ENCODE measurements around the gene ARHGAP42.

The ARHGAP42 gene

DNA sequence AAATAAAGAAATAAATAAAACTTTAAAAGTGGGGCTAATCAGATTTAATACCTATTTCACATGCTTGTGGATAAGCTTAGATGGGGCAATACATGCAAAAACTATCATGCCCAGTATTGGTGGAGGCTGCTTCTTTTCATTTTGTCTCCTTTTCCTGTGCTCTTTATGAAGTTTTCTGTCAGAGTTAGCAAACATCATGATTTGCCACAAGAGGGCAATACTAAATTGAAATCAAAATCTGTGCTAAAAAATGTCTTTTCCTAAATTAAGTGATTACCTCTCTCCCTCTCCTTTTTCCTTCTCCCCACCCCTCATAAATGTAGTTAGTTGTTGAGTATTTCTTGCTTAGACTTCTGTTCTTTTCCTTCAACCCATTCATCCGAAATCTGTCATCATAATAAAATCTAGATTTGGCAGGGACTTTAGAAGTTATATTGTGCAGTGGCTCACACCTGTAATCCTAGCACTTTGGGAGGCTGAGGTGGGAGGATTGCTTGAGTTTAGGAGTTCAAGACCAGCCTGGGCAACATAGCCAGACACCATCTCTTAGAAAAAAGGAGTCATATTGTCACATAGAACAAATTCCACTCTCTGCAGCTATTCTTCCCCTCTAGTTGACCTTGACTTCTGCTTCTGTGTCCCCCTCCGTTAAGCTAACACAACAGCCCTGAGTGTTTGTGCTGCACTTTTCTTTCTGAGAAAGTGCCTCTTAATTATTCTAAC lies 4.7 kb upstream of the ARHGAP42 start:
- DNase-seq: no peak

DNA sequence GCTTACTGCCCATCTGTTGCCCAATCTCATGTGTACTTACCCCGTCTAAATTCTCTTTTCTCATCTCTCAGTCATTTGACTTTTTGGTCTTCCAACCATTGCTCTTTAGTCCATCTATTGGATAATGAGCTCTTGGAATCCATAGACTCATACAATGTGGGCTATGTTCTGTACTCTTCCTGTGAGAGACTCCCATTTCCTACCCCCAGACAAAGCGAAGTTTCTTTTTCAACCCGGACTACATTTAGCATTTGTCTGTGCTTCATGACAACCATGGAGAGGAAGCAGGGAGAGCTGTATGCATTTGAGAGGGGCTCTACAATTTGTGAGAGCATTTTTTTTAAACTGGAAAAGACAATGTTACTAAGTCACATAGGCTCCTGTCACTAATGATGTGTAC lies 4.0 kb upstream of the ARHGAP42 start:
- no peak for DNase-seq

DNA sequence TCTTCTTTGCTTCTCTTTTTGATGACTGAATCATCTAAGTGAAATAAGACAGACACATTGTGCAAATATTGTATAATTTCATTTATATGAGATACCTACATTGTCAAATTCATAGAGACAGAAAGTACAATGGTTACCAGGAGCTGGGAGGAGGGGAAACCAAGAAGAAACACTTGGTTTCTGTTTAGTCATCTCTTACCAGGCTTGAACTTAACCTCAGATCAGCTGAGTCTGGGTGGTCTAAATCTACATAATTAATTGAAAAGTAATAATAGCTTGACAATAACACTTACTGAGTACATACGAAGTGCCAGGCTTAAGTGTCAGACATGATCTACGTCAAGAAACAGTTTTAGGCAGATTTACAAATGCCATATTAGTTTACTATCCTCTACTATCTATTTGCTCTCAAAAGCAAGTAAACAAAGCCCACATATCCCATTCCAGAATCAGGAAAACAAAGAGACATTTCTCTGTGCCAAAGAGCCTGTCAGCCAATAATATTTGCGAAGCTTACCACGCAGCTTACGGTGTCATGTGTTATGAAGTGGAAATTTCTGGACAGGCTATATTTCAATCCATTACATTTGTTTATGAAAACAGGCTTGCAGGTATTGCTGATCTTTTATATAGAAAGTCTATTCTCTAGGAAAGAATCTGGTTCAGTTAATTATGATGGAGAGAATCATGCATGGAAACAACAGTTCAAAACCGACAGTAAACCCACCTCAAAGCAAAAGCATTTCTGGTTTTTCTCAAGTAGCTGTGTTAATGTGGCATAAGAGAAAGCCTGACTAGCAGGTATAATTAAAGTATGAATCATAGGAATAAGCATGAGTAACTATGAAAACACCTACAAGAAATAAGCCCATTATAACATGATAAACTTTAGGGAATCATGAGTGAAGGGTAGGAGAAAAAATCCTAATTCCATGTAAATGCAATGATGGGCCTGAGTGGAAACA lies 2.7 kb upstream of the ARHGAP42 start:
- DNase-seq: no peak

DNA sequence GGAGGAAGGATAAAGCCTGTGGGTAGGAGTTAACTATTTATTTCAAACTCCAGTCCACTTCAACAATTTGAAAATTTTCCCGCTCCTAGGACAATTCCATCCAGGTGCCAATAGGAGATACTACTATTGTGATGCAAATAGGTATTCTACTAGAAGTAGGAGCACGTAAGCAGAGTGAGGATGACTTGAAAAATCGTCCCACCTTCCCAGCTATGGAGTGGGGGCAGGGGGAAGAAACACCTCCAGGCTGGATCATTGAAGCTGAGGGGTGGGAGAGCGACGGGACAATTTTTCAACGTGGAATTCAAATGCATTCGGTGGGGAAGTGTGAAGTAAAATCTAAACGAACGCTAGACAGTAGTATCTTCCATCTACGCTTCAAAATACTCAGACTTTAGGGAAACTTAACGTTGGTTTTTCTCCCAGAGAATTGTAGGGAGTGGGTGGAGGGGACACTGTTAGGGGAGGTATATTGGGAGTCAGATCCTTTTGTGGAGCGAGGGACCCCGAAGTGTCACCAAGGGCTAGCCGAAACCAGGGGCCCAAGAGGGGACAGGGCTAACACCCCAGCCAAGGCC lies 523 bp upstream of the ARHGAP42 start:
- no peak for DNase-seq

DNA sequence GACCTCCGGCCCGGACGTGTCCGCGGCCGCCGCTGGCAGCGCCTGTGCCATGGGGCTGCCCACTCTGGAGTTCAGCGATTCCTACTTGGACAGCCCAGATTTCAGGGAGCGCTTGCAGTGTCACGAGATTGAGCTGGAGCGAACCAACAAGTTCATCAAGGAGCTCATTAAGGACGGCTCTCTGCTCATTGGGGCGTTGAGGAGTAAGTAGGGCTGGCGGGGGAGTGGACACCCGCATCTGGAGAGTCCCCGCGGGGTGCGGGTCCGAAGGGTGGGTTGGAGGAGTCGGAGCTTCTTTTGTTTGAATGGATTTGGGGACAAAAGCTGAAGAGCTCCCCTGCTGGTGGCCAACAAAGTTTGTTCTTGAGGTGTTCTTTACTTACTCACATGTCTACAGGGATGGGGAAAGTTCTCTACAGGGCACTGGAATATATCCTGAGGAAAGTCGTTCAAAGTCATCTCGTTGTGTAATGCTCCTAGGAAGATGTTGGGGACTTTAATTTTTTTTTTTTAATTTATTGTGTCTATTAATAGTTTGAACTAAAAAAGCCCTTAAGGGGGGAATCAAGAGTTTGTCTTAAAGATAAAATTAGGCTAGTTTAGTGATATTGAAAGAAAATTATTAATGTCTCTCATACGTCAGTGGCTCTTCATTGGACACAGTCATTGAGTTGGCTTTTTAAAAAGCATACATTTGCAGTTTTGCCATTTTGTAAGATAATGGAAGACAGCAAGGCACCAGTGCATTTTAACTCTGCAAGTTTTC lies 725 bp downstream of the ARHGAP42 start:
- DNase-seq: no peak

DNA sequence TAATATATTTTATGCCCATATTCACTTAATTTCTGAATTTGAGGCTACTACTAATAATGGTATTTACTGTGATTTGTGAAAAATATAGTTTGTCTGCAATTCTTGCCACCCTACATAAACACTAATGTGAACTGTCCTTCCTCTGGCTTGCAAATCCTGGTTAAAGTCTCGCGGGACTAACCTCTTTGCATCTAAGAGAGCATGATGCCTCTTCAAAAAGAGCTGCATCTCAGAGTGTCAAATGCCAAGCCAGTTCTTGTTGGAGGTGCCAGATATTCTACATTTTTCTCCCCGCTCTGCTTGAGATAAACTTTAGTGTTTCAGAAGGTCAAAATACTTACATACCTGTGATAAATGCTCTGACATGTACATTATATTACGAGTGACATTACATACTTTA lies 2.1 kb downstream of the ARHGAP42 start:
- no peak for DNase-seq

DNA sequence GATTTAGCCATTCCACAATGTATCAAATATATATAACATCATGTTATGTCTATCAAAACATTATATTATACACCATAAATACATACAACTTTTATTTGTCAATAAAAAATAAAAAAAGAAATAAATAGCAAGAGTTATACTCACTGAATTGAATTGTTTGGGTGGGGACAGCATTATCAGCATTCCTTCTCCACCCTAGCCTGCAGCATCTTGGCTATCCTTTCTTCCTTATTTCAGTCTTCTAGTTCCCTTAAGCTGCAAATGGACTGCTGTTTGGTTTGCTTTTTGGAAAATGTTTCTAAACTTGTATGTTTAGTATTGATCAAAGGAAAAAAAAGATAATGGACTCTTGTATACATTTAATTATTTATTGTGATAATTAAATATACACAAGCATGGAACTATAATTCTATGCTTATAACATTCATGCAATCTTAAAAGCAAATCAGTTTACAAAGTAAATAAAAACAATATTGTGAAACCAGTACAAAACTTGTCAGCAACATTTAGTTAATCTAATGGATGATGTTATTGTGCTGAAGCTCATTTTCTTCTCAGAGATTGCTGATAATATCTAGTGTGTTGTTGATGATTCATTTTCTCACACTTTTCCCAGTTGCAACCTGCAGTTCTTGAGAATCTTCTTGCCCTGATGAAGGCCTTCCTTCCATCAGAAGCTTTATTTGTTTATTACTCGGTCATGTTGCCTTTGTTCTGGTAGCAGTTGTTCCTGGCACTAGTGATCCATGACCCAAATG lies 5.0 kb downstream of the ARHGAP42 start:
- no peak for DNase-seq

DNA sequence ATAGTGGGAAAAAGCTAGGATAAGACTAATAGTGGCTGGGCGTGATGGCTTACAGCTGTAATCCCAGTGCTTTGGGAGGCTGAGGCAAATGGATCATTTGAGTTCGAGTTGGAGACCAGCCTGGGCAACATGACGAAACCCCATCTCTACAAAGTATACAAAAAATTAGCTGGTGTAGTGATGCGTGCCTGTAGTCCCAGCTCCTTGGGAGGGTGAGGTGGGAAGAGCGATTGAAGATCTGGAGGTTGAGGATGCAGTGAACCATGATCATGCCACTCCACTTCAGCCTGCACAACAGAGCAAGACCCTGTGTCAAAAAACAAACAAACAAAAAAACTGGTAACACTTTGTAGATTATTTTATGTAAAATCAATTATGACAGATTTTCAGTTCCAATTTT lies 8.8 kb downstream of the ARHGAP42 start:
- no peak for DNase-seq

DNA sequence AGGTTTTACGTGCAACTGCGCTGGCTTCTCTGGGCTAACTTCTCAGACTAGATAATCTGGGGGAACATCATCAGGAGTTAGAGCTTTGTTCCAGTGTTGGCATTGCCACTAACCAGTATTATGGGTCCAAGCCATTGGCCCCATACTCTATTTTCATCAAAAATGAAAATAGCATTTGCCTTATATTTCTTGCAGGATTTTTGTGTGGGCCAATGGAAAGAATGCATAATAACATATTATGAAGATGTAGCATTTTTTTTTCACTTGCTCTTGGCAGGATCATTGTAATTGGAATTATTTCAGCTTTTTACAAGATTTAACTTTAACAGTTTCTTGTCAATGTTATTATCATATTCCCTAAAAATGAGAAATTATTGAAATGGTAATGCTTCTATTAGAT lies 16.1 kb downstream of the ARHGAP42 start:
- DNase-seq: no peak

DNA sequence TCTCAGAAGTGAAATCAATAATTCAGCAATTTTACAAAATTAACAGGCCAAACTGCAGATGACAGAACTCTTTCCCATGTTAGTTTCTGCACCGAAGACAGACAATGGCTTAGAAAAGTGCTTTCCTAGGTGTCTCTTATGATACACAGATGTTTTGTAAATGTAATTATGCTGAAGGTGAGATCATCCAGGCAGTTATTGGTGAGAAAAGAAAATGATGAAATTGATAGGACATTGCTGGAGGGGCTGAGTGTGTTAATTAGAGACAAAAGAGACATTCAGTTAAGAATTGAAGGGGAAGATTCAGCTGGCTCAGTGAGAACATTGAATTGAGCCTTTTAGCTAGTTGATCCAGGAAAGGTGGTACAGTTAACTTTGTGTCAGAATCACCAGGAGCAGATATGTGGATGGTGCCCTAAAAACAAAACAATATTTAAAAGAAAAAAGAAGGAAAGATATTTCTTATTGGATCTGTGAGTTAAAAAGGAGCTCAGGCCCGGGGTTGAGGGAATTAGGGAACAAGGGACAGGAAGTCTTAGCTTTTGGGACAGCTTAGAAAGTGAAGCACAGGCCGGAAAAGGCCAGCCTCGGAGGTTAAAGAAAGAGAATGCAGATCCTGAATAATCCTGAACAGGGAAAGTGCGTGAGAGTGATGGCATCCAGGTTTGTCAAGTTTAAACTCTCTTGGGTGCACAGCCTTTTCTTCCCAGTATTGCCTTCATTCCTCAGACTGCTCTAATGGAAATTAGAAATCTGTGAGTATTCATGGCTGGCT lies 16.9 kb downstream of the ARHGAP42 start:
- DNase-seq: no peak

DNA sequence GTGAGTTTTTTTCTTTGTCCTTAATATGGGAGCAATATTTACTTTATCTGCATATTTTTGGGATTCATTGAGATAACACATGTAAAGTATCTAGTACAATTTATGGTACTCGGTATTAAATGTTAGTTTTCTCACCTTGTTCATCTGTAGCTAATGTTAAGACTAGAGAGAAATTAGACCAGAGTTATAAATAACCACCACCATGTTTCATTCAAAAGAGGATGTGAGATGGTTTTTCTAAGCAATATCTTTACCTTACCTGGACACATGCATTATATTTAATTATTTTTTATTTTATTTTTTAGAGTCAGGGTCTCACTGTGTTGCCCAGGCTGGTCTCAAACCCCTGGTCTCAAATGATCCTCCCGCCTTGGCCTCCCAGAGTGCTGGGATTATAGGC lies 18.4 kb downstream of the ARHGAP42 start:
- DNase-seq: no peak

DNA sequence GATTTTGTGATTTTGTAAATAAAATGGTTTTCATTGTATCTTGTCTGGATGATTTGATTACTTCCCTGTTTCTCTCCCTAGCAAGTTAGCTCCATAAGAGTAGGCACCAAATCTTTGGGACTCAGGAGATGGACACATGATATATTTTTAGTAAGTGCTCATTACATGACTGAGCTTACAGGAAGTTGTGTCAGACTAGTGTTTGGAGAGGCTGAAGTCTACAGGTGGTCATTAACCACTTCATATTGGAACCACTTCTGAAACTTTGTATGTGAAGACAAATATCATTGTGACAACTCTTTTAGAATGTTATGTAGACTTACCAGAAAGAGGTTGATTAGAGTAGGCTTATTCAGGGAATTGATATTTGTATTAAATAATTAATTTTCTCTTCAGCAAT lies 19.1 kb downstream of the ARHGAP42 start:
- no peak for DNase-seq

DNA sequence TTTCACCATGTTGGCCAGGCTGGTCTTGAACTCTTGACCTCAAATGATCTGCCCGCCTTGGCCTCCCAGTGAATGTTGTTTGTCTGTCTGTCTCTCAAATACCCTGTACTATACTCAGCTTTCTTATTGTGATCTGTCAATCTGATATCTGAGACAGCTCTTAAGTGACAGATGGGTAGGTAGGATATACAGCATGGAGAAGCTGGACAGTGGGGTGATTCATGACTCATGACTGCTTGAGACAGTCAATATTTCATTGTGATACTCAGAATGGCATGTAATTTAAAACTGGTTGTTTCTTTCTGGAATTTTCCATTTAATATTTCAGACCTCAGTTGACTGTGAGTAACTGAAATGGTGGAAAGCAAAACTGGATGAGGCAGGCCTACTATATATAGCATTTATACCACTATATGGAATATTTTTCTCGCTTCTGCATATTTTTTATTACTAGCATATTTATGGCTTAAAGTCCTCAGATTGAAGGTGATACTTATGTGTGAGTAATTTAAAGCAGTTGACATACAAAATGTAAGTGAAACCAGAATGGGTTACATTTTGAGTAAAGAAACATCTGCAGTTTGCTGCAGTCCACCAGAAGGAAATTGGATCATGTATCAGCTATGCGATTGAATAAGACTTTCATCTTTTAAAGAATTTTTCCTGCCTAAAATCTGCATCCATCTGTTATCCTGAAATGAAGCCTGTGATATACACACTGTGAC lies 22.3 kb downstream of the ARHGAP42 start:
- DNase-seq: no peak

DNA sequence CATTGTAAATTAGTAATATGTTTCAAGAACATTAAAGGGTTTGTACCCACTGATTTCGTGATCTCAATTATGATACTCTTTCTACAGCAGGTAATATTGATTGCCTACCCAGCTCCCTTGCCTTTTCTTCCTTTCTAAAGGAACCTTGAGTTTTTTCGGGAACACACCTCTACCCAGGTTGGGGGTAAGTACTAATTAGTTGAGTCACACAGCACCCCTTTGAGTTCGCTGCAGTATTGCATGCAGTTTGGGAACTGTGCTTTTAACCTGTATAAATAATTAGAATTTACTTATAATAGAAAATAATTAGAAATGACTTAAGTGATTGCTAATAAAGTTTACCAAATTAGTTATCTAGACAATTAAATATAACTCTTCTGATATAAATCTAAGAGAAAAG lies 24.9 kb downstream of the ARHGAP42 start:
- no peak for DNase-seq

DNA sequence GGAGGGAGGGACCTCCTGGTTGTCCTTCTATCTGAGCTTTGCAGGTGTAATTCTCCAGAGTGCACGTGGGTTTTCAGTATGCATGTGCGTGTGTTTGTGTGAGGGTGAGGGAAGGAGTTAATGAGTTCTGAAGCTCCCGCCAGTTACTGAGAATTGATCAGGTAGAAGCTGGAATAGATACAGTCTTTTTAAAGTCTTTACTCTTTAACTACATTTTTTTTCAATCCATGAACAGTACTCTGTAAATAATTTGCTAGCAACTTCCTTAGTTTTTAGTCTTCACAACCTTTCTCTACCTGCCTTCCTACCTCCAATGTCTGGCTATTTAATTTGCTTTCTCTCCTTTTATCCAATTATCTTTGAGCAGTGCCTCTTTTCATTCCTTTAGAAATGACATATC lies 25.5 kb downstream of the ARHGAP42 start:
- DNase-seq: no peak

DNA sequence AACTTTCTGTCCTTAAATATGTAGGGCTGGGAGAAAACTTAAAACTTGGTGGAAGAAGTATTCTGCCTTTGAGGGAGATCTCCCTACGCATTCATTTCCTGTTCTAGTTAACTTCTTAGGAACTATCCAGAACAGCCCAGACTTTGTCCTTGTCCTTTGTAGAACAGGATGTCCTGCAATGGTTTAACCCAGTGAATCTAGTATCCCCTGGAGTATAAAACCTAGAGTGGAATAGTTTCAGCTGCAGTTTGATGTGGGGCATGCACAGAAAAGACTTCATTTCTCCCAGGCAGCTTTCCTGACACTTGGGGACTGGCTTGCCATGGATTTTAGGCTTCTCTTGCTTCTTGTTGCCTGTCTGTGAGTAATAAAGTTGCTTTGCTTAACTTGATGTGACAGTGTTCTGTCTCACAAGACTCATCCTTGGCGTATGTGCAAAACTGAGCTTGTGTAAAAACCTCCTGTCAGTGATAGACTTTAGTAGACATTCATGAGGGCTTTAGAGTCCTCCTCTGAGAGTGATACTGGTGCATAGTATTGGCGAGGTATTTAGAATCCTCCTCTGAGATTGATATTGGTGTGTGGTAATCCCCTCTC lies 28.2 kb downstream of the ARHGAP42 start:
- no peak for DNase-seq

DNA sequence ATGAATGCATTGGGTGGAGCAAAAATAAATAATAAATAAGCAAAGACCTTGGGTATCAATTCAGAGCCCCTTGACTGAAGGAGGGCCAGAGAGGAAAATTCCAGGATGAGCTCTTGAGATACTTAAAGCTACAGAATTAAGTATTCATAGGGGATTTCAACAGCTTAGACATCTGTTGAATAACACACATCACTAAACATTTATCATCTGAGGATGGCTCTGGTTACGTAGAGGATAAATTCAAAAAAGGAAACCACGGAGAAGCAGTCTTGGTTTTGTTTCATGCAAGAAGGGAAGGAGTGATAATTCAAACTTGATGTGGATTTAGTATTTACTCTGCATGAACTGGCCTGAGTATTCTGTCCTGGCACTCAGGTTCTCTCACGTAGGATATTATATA lies 29.8 kb downstream of the ARHGAP42 start:
- no peak for DNase-seq

DNA sequence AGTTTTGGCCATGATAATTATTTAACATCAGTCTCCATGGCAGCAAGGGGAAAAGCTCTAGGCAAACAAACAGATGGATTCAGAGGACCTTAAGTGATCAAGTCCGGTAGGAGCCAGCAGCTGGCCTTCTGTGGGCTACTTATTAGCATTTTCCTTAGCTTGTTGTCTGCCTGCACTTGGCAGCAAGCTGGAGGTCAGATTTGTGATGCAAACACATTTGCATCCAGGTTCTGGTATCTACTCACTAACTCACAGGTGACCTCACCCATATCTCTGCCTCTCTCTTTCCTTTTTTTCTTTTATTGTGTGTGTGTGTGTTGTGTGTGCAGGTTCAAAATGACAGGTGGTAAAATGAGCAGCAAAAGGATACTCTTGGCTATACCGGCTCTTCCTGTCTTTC lies 32.3 kb downstream of the ARHGAP42 start:
- no peak for DNase-seq

DNA sequence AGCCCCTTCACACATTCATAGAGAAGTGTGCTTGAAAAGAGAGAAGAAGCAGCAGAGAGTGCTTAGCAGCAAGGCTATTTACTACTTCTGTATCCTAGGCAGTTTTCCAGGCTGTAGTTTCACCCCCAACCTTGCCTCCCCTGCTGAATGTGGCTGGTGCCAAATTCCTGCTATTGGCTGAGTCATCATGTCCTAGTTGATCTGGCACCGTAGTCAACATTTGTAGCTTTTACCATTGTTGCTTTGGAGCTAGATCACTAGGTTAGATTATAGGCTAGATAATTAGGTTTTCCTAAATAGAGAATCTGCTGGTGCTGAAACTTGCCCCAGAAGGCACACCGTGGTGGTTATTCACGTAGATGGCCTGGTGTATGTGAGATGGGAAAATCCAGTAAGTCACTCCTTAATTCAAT lies 32.7 kb downstream of the ARHGAP42 start:
- DNase-seq: no peak

DNA sequence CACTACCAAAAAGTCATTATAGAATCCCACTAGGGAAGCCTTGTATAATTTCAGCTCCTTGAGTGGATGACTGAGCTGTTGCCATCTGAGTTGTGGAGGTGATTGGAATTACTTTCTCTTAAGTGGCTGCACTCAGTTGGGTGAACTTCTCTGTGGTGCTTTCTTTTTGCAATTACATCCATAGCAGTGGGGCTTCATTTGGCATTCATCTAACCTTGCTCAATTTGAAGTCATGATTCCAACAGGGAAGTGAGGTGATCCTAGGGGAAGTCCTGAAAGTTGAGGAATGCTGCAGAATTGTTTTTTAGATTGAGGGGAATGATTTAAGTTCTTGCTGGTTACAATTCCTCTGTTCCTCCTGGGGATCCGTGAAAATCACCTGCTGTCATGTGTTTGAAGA lies 39.6 kb downstream of the ARHGAP42 start:
- DNase-seq: no peak
